NCI-H526 treated with DMSO at 0.1 percent for 48 hours (cell line): ENCODE measurements around the gene MAP4K1.

Source experiments
- DNase-seq: peaks from one replicate; lab custom pipeline; 2025; lab: John Stamatoyannopoulos, UW

Gene MAP4K1

DNA sequence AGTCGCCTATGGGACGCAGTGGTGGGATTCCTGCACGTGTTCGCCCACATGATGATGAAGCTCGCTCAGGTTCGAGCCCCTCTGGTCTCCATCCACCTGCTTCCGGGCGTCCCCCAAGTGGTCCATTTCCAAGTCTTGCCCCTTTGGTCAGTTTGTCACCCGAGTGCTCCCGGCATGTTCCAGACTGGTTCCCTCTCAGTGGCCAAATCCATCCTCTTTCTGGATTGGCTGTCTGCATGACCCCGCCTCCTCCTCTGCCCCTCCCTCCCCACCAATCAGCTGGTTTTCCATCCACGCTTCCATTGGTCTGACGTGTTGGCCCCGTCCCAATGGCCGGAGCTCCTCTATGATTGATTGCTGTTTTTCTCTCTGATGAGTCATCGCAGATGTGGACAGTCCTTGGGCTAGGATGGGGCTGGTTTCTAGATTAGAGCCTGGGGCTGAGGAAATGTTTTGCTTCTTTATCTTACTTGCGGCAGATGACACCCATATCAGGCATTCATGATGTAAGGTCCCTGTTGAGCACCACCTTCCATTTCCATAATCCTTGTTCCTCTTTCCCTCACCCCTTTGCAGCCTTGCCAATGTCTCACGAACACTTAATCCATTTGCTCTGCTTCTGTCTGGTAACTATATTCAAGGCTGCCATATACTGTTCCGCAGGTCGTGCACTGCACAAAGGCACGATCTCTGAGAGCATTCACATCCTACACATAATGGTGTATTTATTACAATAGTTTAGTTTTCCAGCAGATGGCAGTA, 73.8 kb downstream of the MAP4K1 start:
- peak; percentile 68 for DNase-seq

DNA sequence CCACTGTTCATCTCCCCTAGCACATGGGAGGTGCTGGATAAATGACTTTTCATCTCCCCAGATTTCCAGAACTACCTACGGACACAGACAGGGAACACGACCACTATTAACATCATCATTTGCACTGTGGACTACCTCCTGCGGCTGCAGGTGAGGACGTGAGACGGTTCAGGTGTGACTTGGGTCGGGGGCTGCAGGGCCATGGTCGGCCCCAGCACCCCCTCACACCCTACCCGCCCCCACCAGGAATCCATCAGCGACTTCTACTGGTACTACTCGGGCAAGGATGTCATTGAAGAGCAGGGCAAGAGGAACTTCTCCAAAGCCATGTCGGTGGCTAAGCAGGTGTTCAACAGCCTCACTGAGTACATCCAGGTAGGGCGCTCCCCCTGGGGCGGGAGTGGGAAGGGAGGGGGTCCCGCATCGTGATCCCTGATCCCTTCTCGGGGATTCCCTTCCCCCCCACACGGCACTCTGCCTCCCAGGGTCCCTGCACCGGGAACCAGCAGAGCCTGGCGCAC, 74.4 kb downstream of the MAP4K1 start:
- DNase-seq, result no peak

DNA sequence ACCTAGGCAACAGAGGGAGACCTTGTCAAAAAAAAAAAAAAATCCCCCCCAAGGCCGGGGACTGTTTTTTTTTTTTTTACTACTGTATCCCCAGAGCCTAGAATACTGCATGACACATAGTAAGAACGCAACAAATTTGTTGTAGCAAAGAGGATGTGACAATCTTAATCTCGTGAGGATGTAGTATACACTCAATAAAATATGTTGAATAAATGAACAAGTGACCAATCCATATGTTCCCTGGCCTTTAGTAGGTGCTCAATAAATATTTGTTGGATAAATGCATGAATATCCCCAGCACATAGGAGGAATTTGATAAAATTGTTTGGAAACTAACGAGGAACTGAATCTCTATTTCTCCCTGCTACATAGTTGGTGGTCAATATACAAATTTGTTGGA, 75.7 kb downstream of the MAP4K1 start:
- DNase-seq, result no peak

DNA sequence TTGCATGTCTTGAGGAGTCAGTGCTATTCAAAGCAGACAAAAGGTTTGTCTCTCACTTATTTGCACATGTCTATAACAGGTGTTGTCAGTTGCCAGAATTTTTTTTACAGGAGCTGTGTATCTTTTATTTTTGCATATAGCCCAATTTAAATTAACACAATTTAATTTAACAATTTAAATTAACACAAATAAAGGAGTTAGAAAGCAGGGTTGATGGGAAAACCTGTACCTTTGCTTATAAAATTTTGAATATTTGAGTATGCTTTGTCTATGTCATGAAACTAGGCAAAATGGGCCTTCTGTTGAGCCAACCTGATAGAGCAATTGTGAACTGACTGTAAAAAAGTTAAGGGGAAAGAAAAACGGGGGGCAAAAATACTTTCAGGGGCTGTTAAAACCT, 78.0 kb downstream of the MAP4K1 start:
- DNase-seq, result no peak

DNA sequence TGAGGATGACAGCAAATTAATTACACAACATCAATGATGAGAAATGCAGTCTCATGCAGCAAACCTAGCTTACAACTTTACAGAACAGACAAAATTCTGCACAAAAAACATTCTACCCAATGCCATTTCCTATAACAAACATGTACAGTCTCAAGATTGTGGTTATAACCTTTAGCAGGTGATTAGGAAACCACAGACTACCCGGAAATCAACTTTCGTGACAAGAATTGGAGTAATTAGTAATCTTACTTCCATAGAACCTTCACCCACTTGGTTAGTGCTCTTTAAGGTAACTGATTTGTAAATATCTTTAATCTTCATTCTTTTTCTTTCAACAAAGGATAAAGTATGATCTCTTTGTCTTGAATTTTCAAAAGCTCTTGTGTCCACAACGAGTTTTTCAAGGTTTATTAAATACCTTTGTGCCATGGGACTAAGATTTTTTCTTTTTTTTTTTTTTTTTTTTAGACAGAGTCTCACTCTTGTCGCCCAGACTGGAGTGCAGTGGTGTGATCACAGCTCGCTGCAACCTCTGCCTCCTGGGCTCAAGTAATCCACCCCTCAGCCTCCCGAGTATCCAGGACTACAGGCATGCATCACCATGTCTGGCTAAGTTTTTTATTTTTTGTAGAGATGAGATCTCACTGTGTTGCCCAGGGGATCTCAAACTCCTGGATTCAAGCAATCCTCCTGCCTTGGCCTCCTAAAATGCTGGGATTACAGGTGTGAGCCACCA, 78.8 kb downstream of the MAP4K1 start:
- DNase-seq, result no peak

- no peak for DNase-seq
Measured at GRCh38 chr19:38538386-38538785, 79.4 kb downstream of the MAP4K1 start.
